Stimulated activated CD8-positive, alpha-beta memory T cell treated with anti-CD3 and anti-CD28 coated beads, Interleukin-12 subunit alpha, Interleukin-12 subunit beta, amount 100 ng/mL, for 24 hours (primary cell): ENCODE measurements around the gene SPIRE1.
"Not testable (repeated sequence)": the region's sequence is repeated elsewhere in the genome, so short reads cannot be mapped to it uniquely, and the experiment has no call there.

Experiments used
- DNase-seq: peaks from one replicate; pipeline ENCODE4 v3.0.0-alpha.2; 2020; ENCODE audit errors: extremely low read depth

The SPIRE1 gene

GRCh38 chr18:12552879-12553242 lies 105.0 kb downstream of the SPIRE1 start:
- no peak for DNase-seq

DNA sequence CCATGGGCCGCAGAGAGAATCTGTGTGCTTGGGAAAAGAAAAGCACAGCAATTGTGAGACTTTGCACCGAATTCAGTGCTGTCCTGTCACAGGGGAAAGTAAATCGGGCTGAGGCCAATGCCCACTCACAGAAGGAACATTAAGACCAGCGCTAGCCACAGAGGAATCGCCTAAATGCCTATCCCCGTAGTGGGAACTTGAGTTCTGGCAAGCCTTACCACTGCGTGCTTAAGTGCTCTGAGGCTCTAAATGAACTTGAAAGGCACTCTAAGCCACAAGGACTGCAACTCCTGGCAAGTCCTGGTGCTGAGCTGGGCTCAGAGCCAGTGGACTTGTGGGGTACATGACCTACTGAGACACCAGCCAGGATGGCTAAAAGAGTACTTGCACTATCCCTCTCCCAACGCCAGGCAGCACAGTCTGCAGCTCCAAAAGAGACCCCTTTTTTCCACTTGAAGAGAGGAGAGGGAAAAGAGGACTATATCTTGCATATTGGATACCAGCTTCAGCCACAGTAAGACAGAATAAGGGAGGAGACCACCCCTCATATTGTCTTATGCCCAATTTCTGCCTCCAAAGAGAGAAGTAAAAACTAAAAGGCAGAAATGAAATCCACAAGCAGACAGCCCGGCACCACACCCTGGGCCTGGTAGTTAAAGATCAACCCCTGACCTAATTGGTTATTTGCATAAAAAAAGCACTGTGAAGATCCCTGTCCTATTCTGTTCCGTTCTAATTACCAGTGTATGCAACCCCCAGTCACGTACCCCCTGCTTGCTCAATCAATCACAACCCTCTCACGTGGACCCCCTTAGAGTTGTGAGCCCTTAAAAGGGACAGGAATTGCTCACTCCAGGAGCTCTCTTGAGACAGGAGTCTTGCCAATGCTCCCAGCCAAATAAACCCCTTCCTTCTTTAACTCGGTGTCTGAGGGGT lies 105.7 kb downstream of the SPIRE1 start:
- DNase-seq = not testable (repeated sequence)

- DNase-seq = not testable (repeated sequence)
Measured at GRCh38 chr18:12551466-12551865, 106.4 kb downstream of the SPIRE1 start.

- DNase-seq = no peak
Measured at GRCh38 chr18:12543697-12544096, 114.2 kb downstream of the SPIRE1 start.

DNA sequence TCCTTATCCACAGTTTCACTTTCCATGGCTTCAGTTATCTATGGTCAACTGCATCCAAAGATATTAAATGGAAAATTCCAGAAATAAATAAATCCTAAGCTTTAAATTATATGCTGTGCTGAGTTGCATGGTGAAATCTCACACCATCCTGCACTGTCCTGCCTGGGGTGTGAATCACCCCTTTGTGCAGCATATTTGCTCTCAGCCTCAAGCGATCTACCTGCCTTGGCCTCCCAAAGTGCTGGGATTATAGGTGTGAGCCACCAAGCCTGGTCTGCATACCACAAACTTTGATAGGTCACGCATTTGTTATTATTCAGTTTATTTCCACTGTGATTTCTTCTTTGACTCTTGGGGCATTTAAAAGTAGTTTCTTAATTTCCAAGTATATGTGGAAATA lies 117.2 kb downstream of the SPIRE1 start:
- DNase-seq = no peak

- DNase-seq = not testable (repeated sequence)
Measured at GRCh38 chr18:12539158-12539557, 118.7 kb downstream of the SPIRE1 start.

GRCh38 chr18:12534820-12535219 lies 123.1 kb downstream of the SPIRE1 start:
- no peak for DNase-seq

DNA sequence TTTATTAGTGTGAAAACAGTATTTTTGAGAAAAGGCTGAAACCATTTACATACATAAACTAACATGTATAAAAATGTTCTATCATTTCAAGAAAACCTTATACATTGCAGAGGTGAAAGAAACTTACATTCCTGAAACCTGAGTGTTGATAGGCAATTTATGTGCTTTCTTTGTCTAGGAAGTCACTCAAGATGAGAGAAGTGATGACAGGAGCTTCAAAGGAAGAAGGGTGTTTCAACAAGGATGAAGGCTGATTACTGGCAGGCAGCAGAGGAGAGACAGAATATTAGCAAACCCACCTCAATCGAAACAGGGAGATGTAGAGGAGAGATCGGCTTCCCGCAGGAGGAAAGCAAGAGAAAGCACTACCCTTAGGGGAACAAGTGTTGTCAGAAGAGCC lies 125.2 kb downstream of the SPIRE1 start:
- no peak for DNase-seq

GRCh38 chr18:12531749-12532148 lies 126.2 kb downstream of the SPIRE1 start:
- DNase-seq = no peak

- DNase-seq = no peak
Measured at GRCh38 chr18:12520442-12520992, 137.4 kb downstream of the SPIRE1 start.

DNA sequence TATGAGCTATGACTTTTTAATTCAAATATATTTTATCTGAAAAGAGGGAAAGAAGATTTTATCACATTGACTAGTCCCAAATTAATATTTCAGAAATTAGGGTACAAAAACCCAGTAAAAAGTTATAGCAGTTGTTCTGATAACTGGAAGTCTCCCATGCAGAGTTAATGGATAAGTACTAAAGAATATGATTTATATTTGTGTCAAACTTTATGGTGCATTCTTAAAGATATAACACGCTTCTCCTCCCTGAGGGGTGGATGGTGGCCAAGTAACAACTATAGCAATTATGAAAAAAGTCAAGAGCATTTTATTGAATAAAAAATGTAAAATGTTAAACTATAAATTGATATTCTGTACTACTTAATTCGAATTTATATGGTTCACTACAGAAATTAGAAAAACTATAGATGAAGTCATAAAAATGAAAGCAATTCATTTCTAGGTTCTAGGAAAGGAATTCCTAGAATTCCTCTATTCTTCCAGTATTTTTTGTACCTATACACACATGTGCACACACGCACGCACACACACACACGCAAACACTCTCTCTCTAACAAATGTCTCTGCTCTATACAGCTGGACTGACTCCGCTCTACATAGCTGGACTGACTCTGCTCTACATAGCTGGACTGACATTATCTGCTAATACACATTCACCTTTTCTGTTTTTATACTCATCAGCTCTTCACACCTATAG lies 138.9 kb downstream of the SPIRE1 start:
- DNase-seq = no peak

- DNase-seq = no peak
Measured at GRCh38 chr18:12518326-12518725, 139.6 kb downstream of the SPIRE1 start.

DNA sequence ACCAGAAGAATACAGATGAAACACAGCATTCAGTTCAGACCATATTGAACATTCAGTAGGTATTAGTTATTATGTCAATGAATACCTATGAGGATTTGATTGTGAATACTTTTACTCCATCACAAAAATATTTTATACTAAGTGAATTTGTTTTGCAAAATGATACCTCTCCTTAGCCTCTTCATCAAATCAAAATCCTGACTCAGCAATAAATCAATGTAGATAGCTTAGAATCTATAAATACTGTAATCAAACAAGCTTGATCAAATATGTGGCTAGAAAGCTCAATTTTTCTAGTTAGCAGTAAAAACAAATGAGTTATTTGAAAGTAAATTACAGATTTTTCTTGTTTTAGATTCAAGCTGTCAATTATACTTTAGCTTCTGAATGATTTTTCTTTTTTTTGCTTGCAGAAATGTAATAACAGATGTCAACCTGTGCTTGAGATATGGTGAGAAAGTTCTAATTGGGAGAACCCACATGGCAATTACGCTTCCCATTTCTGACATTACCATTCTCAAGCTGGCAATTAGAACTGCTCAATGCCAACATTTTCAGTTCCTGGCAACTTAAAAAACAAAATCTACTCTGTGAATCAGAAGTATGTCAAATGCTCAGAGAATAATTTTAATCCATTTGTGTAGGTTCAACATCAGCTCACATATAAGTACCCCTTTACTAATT lies 140.6 kb downstream of the SPIRE1 start:
- DNase-seq = no peak

DNA sequence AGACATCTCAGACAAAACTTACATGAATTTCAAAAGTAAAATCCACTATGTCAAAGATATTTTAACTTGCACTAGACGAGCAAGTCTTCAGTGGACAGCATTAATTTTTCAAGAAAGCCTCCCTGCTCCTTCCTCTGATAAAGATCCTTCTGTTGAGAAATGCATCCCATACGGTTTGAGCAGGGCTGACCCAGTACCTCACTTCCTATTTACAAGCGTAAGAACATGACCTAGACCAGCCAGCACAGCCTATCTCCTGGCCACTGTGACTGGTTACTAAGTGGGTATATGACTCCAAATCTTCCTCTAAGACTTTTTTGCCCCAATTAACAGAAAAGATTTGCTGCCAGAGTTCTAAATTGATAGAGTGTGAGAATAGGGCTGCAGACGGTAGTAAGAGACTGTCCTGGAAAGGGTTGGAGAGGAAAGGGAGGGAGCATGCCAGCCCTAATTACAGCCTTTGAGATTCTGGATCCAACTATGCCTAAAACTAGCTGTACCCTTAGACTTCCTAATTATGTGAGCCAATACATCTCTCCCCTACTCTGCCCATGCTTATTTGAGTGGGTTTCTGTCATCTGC lies 141.8 kb downstream of the SPIRE1 start:
- no peak for DNase-seq

DNA sequence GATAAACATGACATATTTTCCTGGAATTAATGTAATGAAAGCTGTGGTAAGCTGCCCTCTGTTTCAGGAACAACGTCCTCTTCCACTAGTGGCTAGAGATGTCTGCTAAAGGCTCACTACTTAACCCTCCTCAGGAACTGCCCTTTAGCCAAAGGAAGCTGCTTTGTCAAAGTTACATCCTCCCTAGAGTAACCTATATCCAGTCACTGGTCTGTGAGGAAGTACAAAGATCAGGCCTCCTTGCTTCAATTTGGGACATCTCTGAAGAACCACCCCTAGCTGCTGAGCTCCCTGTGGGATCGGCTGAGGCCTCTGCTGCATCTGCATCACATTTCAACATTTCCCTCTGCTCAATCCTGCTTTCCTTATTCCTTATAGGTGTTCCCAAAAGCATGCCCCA lies 142.4 kb downstream of the SPIRE1 start:
- no peak for DNase-seq

DNA sequence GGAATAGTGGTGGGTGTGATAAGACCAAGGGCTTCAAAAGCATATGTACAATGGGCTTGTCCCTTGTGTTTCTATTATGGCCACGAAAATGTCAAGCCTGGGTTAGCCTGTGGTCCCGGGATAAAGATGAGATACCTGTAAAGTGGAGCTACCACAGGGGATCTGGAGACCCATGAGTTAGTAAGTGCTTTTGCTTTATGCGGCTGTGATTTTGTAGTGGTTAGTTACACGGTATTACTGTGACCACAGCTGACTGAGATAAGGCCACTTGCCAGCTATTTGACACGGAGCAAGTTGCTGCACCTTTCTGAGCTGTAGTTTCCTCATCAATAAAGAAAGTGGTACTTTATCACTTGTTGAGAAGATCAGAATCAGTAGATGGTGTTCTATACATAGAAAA lies 150.9 kb downstream of the SPIRE1 start:
- DNase-seq = no peak

DNA sequence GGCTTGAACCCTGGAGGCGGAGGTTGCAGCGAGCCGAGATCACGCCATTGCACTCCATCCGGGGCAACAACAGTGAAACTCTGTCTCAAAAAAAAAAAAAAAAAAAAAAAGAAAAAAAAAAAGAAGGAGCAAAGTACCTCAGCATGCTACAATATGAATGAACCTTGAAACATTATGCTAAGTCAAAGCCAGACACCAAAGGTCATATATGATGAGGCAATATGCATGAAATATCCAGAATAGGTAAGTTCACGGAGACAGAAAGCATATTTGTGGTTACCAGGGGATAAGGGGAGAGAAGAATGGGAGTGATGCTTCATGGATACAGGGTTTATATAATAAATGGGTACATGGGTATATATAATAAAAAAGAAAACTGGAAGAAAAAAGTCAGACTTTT lies 156.9 kb downstream of the SPIRE1 start:
- no peak for DNase-seq

DNA sequence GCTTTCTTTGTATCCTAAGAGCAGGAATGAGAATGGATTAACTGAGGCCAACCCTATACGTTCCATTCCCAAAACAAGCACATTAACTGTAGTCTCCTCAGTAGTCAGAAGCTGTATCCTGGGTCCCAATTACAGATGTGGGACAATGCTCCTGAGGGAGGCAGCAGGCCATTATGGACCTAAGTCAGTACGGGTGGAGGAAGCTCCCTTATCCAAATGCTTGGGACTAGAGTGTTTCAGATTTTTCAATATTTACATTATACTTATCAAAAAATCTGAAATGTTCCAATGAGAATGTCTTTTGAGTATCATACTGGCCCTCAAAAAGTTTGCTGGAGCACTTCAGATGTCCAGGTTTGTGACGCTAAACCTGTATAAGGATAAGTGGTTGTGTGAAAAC lies 160.1 kb downstream of the SPIRE1 start:
- no peak for DNase-seq

DNA sequence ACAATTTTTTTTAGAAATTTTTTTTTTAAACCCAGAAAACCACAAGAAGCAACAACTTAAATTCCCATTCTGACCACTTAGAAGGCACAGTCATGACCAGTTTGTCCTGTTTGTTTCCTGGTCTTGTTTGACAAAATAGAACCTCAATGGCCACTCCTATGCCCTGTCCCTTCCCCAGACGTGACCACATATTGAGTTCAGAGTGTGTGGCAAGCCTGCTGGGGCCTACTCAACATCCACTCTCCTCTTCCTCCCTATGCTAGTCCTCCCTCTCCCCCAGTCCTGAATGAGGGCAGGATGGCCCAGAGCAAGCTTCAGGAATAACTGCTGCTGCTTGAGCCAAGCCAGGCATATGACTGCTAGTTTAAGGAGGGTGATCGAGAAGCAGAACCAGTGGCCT lies 160.6 kb downstream of the SPIRE1 start:
- no peak for DNase-seq

- no peak for DNase-seq
Measured at GRCh38 chr18:12492907-12493306, 165.0 kb downstream of the SPIRE1 start.

DNA sequence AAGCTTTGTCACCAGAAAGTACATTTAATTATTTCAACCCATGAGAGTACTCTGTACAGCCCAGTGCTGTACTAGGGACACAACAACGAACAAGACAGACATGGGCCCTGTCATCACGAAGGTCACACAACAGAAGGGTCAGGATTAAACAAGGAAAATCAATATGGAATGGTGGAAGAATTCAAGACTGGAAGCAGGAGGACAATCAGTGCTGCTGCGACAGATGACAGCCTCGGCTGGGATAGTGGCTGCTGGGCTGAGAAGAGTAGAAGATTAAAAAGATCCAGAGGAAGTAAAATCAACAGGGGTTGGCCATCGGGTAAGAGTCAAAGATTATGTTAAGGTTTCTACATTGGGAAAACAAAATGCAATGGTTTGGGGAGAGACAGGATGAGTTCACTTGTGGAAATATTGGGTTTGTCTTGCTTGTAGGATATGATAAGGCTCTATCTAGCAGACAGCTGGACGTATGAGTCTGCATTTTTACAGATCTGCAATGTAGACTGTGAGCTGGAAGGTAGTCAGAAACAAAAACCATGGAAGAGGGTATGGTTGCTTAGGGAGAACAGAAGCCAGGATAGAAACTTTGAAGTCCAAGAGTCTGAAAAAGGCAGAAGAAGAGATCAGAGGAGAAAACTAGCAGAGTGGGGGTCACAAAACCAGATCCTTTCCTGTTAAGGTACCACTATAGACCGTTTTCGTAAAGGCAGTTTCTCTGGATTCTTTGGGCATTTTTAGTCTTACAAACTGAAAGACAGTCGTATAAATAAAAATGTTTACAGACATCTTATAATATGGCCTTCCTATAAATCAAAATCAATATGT lies 166.1 kb downstream of the SPIRE1 start:
- no peak for DNase-seq
